GM19467 (cell line): Measurements from ENCODE around the gene TUBA1A.
"Not testable (repeated sequence)": the region's sequence is repeated elsewhere in the genome, so short reads cannot be mapped to it uniquely, and the experiment has no call there.

Experiments
- ATAC-seq: cut with Tn5 transposase; IDR thresholded peaks from one replicate; pipeline ENCODE4 v1.9.1; 2021; ENCODE audit warnings: mild to moderate bottlenecking, moderate library complexity; ENCODE audit not compliant: unreplicated experiment

Gene TUBA1A

DNA sequence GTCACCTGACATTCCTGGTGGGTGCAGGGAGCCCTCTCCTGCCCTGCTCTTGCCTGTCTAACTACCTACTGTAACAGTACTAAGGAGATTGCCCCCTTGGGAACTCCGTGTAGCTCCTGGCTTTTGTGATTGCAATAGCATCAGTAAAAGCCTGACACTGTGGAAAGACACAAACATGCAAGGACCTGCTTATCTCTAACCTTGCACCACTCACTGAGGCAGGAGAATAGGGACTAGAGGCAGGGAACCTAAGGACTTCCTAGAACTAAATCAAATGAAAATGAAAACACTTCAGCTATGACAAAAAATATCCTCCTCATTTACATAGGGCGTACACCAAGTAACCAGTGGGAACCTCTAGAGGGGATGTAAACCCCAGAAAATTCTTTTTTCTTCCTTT, 28.5 kb downstream of the TUBA1A start:
- no peak for ATAC-seq

DNA sequence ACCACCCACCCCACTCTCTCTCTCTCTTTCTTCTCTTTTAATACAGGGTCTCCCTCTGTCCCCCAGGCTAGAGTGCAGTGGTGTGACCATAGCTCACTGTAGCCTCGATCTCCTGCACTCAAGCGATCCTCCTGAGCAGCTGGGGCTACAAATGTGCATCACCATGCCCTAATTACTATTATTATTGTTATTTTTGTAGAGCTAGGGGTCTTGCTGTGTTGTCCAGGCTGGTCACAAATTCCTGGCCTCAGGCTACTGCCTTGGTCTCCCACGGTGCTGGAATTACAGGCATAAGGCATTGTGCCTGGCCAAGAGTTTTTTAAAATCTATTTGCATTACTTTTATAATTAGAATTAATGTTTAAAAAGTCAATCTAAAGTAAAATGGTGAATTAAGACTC, 34.7 kb downstream of the TUBA1A start:
- ATAC-seq: no peak

DNA sequence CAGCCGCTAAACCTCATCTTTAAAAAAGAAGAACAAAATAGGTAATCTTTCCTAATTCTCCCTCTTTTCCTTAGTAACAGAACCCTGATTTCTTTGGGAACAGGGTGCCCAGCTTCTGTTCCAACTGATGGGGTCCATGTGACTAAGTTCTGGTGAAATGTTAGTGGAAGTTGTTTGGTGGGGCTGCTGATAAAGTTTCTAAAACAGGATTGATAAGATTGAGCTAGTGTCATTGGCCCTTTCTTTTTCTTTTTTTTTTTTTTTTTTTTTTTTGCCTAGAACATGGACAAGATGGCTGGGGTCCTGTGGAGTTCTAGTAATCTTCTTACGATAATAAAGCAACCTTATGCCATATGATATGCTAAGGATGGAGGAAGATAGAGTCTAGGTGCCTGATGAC, 41.5 kb downstream of the TUBA1A start:
- no peak for ATAC-seq

DNA sequence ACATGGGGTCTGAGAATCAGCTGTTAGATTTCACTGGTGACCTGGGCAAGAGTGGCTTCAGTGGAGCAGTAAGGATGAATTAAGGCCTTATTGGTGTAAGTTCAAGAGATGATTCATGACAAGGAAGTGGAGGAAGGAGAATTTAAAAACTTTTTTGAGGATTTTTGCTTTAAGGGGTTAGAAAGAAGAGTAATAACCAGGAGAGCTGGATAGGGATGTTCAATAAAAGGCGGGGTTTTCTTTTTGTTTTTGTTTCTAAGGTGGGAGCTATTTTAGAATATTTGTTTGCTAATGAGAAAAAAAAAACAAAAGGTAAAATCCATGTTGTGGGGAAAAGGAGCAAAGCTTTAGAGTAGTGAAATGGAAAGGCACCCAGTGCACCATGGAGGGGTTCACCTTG, 42.5 kb downstream of the TUBA1A start:
- ATAC-seq: no peak

DNA sequence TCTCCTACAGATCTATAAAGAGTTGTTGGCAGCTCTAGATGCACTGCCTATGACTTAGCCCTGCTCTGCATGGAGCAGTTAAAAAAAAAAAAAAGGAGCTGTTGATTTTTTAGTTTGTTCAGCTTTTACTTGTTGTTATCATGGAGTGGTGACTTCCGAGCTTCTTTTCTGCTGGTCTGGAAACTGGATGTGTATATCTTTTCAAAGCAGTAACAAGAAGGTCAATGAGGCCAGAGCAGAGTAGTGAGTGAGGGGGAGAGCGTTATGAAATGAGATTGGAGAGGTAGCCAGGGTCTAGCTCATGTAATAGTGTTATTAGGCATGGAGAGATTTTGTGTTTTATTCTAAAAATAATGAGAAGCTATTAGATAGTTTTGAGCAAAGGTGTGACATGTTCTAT, 44.5 kb downstream of the TUBA1A start:
- ATAC-seq: no peak

DNA sequence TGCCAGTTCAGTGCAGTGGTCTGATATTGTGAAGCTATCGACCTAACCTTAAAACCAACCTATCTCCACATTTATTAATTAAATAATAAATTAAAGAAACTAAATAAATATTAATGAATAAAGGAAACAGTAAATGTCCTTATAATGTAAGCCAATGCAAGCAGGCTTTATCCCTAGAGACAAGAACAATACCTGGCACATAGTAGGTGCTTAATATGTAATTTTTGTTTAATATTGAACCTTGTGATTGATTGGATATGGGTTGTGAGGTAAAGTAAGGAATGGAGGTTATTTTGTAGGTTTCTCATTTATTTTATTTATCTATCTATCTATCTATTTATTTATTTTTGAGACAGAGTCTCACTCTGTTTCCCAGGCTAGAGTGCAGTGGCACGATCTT, 49.9 kb downstream of the TUBA1A start:
- no peak for ATAC-seq

DNA sequence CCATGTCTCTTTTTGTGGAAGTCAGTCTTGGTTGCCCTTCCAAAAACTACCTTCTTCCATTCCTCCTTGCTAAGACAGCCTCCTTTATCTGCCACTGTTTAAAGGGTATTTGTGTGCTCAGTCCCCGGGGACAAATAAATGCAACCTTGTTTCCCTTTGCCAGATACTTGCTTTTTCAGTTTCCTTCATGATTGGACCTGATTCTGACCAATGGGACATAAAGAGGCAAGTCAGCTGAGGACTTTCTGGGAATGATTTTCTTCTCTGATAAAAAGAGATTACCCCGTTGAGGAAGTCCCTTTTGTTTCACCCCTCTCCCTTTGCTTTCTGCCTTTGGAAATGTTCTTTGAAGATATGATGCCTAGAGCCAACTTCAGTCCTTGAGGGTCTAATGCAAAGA, 50.3 kb downstream of the TUBA1A start:
- ATAC-seq: no peak

DNA sequence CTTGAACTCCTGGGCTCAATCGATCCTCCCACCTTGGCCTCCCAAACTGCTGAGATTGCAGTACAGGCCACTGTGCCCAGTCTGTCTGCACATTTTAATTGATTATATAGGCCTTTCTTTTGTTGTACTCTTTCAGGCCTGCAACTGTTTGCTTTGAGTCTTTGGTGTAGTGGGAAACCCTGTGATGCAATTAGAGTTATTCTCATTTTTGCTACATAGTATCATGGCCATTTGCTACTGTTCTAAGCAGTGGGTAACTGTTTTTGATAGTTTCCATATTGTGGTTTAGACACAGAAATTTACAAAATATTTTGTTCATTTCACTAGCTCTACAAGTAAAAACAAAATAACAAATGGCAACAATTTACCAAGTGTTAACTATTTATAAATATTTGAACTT, 51.4 kb downstream of the TUBA1A start:
- ATAC-seq: no peak

DNA sequence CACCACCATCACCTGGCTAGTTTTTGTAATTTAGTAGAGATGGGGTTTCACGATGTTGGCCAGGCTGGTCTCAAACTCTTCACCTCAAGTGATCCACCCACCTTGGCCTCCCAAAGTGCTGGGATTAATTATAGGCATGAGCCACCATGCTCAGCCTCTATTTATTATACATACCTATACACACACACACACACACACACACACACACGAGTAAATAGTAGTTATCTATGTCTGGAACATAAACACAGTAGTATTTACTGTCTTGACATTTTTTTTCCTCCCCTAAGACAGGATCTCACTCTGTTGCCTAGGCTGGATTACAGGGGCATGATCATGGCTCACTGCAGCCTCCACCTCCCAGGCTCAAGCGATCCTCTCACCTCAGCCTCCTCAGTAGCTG, 51.9 kb downstream of the TUBA1A start:
- ATAC-seq: not testable (repeated sequence)
